GM23248 (cell line): ENCODE results near the gene PARD6B. TPM values are rescaled to one million over a fixed set of nuclear protein-coding genes. Genes with fewer than 3 reads are reported as not detected.
"Not testable (repeated sequence)": the region's sequence is repeated elsewhere in the genome, so short reads cannot be mapped to it uniquely, and the experiment has no call there.

Source experiments
- DNase-seq: peaks from one replicate; pipeline ENCODE4 v3.0.0-alpha.2; 2015
- H2AFZ ChIP-seq: fragments of 200-600 bp; sonication (generic); 2 replicates; pipeline ENCODE4 v1.6.1; 2016; ENCODE audit warnings: antibody characterized with exemption
- H3F3A ChIP-seq: fragments of 200-600 bp; sonication (generic); 2 replicates; pipeline ENCODE4 v1.6.1; 2016; ENCODE audit warnings: mild to moderate bottlenecking, antibody characterized with exemption, mixed run types; ENCODE audit not compliant: insufficient read depth
- H3K27ac ChIP-seq: fragments of 200-600 bp; sonication (generic); 2 replicates; pipeline ENCODE4 v1.5.1; 2016; ENCODE audit warnings: mild to moderate bottlenecking
- H3K27me3 ChIP-seq: fragments of 200-600 bp; sonication (generic); replicated peaks from 2 replicates; pipeline ENCODE4 v1.6.1; 2016; ENCODE audit warnings: mild to moderate bottlenecking; ENCODE audit not compliant: insufficient read depth
- H3K36me3 ChIP-seq: fragments of 200-600 bp; sonication (generic); 2 replicates; pipeline ENCODE4 v1.6.1; 2016; ENCODE audit warnings: low read depth, mild to moderate bottlenecking
- H3K4me1 ChIP-seq: fragments of 200-600 bp; sonication (generic); 2 replicates; pipeline ENCODE4 v1.6.1; 2016; ENCODE audit warnings: mild to moderate bottlenecking; ENCODE audit not compliant: insufficient read depth
- H3K4me2 ChIP-seq: fragments of 200-600 bp; sonication (generic); one replicate; pipeline ENCODE4 v1.6.1; 2016; ENCODE audit warnings: mild to moderate bottlenecking; ENCODE audit not compliant: unreplicated experiment
- H3K4me3 ChIP-seq: fragments of 200-600 bp; sonication (generic); 2 replicates; pipeline ENCODE4 v1.5.1; 2016; ENCODE audit warnings: mild to moderate bottlenecking
- H3K79me2 ChIP-seq: fragments of 200-600 bp; sonication (generic); 2 replicates; pipeline ENCODE4 v1.6.1; 2016; ENCODE audit warnings: mild to moderate bottlenecking; ENCODE audit not compliant: insufficient read depth
- H3K9ac ChIP-seq: fragments of 200-600 bp; sonication (generic); 2 replicates; pipeline ENCODE4 v1.6.1; 2016; ENCODE audit warnings: mild to moderate bottlenecking
- H3K9me2 ChIP-seq: fragments of 200-600 bp; sonication (generic); 2 replicates; pipeline ENCODE4 v1.6.1; 2016; ENCODE audit warnings: mixed run types, mild to moderate bottlenecking, moderate library complexity; ENCODE audit not compliant: insufficient read depth
- H3K9me3 ChIP-seq: fragments of 200-600 bp; sonication (generic); one replicate; pipeline ENCODE4 v1.6.1; 2017; ENCODE audit warnings: low read depth
- H4K20me1 ChIP-seq: fragments of 200-600 bp; sonication (generic); 2 replicates; pipeline ENCODE4 v1.6.0; 2016; ENCODE audit not compliant: insufficient read depth
- EZH2 ChIP-seq: fragments of 200-600 bp; sonication (generic); IDR thresholded peaks from 2 replicates; pipeline ENCODE4 v1.6.1; 2018; ENCODE audit warnings: antibody characterized with exemption, mild to moderate bottlenecking; ENCODE audit not compliant: insufficient read depth, poor library complexity, severe bottlenecking
- EZH2phosphoT487 ChIP-seq: fragments of 200-600 bp; sonication (generic); IDR thresholded peaks from 2 replicates; pipeline ENCODE4 v1.6.1; 2018; ENCODE audit warnings: antibody characterized with exemption, moderate library complexity, mild to moderate bottlenecking, low read depth; ENCODE audit not compliant: insufficient read depth
- WGBS, 2 experiments: methylation state at CpG; one replicate each; pipeline ENCODE4 v1.1.6; 2015 to 2017; ENCODE audit warnings: low lambda C conversion rate in 2 of 2, low coverage in 1 of 2; ENCODE audit errors: missing lambda C conversion rate in 2 of 2; 5-methylcytosine and 5-hydroxymethylcytosine counted together
- in situ Hi-C: fragments of 300-500 bp; cut with MboI; formaldehyde crosslinking; loops from 2 replicates; pipeline ENCODE4 v1.15.0; 2020
- polyA plus RNA-seq: library from polyadenylated mRNA; unstranded; fragments of >200 nt; fragmentation: Nextera tagmentation; extraction: Ambion mirVana; gene quantifications from 2 replicates; pipeline ENCODE4 v1.2.1, GENCODE V29; 2016
- total RNA-seq: library from RNA; depleted of rRNA; stranded (reverse); fragments of >200 nt; shearing (Covaris generic); gene quantifications from 2 replicates; pipeline ENCODE4 v1.2.3, GENCODE V29; 2014

The PARD6B gene
- total and polyA plus RNA-seq, 2 experiments from 2014 or later = 0.16 TPM; not detected in 1

GRCh38 chr20:50797142-50797541 is 65.8 kb downstream of the PARD6B start:
- no peaks in the 10 kb centered on the region for H3F3A ChIP-seq
- in situ Hi-C loops = loop anchor here (10.0 kb wide), 1 partner anchor 138 kb away; the partner anchor contains the start of gene ADNP
- no peak for DNase-seq
- peaks cover 13% of the 10 kb centered on the region for H3K79me2 ChIP-seq
- no peaks in the 10 kb centered on the region for H4K20me1 ChIP-seq
- peaks cover 3% of the 10 kb centered on the region; the same call in 1 of the 2 replicates for H3K4me1 ChIP-seq
- no peaks in the 10 kb centered on the region for H3K9me3 ChIP-seq
- no peaks in the 10 kb centered on the region for H3K36me3 ChIP-seq
- no peak overlapping the region for H2AFZ ChIP-seq
- no peak overlapping the region for H3K4me3 ChIP-seq
- WGBS, 2 experiments = 83 to 88% methylated on average over 4 of the region's 4 CpGs
- no peaks in the 10 kb centered on the region for H3K9me2 ChIP-seq
- H3K27me3 ChIP-seq = no peaks in the 10 kb centered on the region
- TF ChIP-seq EZH2phosphoT487 (no peak), EZH2 (no peak)
- H3K9ac ChIP-seq = no peak overlapping the region
- no peak overlapping the region for H3K4me2 ChIP-seq
- no peak overlapping the region for H3K27ac ChIP-seq

GRCh38 chr20:50798650-50799049 is 67.3 kb downstream of the PARD6B start:
- in situ Hi-C loops = loop anchor here (10.0 kb wide), 1 partner anchor 136 kb away; the partner anchor contains the start of gene ADNP
- Histone ChIP-seq H2AFZ (no peak overlapping the region), H3F3A (no peaks in the 10 kb centered on the region), H4K20me1 (no peaks in the 10 kb centered on the region), H3K9me3 (no peaks in the 10 kb centered on the region), H3K4me2 (no peak overlapping the region), H3K79me2 (peaks cover 13% of the 10 kb centered on the region), H3K9ac (no peak overlapping the region), H3K27ac (no peak overlapping the region), H3K27me3 (no peaks in the 10 kb centered on the region), H3K9me2 (no peaks in the 10 kb centered on the region), H3K36me3 (no peaks in the 10 kb centered on the region), H3K4me1 (peaks cover 3% of the 10 kb centered on the region; the same call in 1 of the 2 replicates), H3K4me3 (no peak overlapping the region)
- WGBS, 2 experiments = 96 to 98% methylated on average over 7 of the region's 7 CpGs
- no peak for TF ChIP-seq EZH2
- no peak for TF ChIP-seq EZH2phosphoT487
- DNase-seq = no peak

DNA sequence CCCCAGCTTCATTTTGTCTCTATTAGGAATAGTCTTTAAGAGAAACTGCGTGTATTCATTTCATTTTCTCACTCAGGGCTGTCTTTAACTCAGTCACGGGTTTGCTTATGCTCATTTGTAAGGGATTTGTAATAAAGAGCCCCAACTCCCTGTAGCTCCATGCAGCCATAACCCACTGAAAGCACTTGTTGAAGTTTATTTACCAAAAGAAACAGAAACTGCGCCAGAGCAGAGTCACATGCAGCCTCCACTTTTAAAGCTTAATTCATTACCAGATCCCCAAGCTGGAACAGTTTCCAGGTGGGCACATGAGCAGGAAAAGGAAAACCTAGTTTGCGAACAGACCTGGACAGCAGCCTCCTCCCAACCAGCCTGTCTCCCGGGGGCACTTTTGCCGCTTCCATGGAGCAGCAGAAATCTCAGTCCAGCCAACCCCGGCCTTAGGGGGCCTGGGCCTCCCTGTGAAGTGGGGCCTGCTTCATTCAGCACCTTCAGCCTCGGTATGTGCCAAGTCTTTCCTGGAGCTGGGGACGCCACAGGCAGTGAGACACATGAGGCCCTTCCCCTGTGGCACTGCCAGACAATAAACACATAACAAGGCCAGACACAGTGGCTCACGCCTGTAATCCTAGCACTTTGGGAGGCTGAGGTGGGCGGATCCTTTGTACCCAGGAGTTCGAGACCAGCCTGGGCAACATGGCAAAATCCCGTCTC is 68.0 kb downstream of the PARD6B start:
- no peaks in the 10 kb centered on the region for H3K9me2 ChIP-seq
- H3K9me3 ChIP-seq = no peaks in the 10 kb centered on the region
- peaks cover 3% of the 10 kb centered on the region; the same call in 1 of the 2 replicates for H3K4me1 ChIP-seq
- no peaks in the 10 kb centered on the region for H3K27me3 ChIP-seq
- no peaks in the 10 kb centered on the region for H3K36me3 ChIP-seq
- H3F3A ChIP-seq = no peaks in the 10 kb centered on the region
- peaks cover 13% of the 10 kb centered on the region for H3K79me2 ChIP-seq
- WGBS, 2 experiments = 80 to 87% methylated on average over 13 of the region's 13 CpGs
- no peaks in the 10 kb centered on the region for H4K20me1 ChIP-seq
- no peak overlapping the region for H2AFZ ChIP-seq
- in situ Hi-C loops = loop anchor here (10.0 kb wide), 1 partner anchor 135 kb away; the partner anchor contains the start of gene ADNP
- TF ChIP-seq EZH2 (no peak), EZH2phosphoT487 (no peak)
- H3K9ac ChIP-seq = no peak overlapping the region
- no peak overlapping the region for H3K27ac ChIP-seq
- DNase-seq = no peak
- H3K4me3 ChIP-seq = no peak overlapping the region
- no peak overlapping the region for H3K4me2 ChIP-seq

- peaks cover 13% of the 10 kb centered on the region for H3K79me2 ChIP-seq
- H2AFZ ChIP-seq = no peak overlapping the region
- H3K36me3 ChIP-seq = no peaks in the 10 kb centered on the region
- WGBS, 2 experiments = 89 to 92% methylated on average over 8 of the region's 8 CpGs
- no peak overlapping the region for H3K4me3 ChIP-seq
- no peaks in the 10 kb centered on the region for H3K27me3 ChIP-seq
- in situ Hi-C loops = loop anchor here (10.0 to 25.0 kb wide), 2 partner anchors 135 to 512 kb away; partner anchors contain the start of gene ADNP
- no peak for TF ChIP-seq EZH2phosphoT487
- TF ChIP-seq EZH2 = no peak
- no peak overlapping the region for H3K27ac ChIP-seq
- no peaks in the 10 kb centered on the region for H3K9me3 ChIP-seq
- no peaks in the 10 kb centered on the region for H3K9me2 ChIP-seq
- H3K4me1 ChIP-seq = 0 out of 2 replicates have a peak, but pooled peaks cover 3% of the 10 kb centered on the region
- no peaks in the 10 kb centered on the region for H4K20me1 ChIP-seq
- H3K9ac ChIP-seq = no peak overlapping the region
- H3K4me2 ChIP-seq = no peak overlapping the region
- H3F3A ChIP-seq = no peaks in the 10 kb centered on the region
- DNase-seq = no peak
Observed at GRCh38 chr20:50799890-50800550, 68.6 kb downstream of the PARD6B start.

- DNase-seq, H4K20me1 ChIP-seq, H3K27me3 ChIP-seq, H2AFZ ChIP-seq, H3F3A ChIP-seq, H3K27ac ChIP-seq, H3K4me3 ChIP-seq, H3K9me2 ChIP-seq, H3K36me3 ChIP-seq, H3K79me2 ChIP-seq, H3K9ac ChIP-seq, H3K4me2 ChIP-seq, H3K4me1 ChIP-seq, H3K9me3 ChIP-seq: not testable (repeated sequence)
- in situ Hi-C loops = loop anchor here (25.0 kb wide), 1 partner anchor 511 kb away; no protein-coding TSS in a partner anchor
- WGBS, 2 experiments = 89 to 92% methylated on average over 13 of the region's 13 CpGs
Observed at GRCh38 chr20:50800986-50801746, 69.8 kb downstream of the PARD6B start.
